B cell (primary cell): ENCODE data around the gene SMAP2. TPM values are rescaled to one million over a fixed set of nuclear protein-coding genes. Genes with fewer than 3 reads are reported as not detected.

Source experiments
- ATAC-seq: fragments of 200-7000 bp; cut with Tn5 transposase; one replicate; pipeline ENCODE4 v1.10.0; 2021; ENCODE audit warnings: low read depth, mild to moderate bottlenecking, moderate number of reproducible peaks, moderate library complexity
- CTCF ChIA-PET: fragments of 350-600 bp; sonication (Branson Sonifier 250); formaldehyde crosslinking; loops from one replicate; lab custom pipeline; 2021; ENCODE audit warnings: antibody characterized with exemption, inconsistent platforms; lab: Charles Lee
- POLR2A ChIA-PET: fragments of 350-600 bp; sonication (Branson Sonifier 250); formaldehyde crosslinking; loops from one replicate; lab custom pipeline; 2021; ENCODE audit warnings: antibody characterized with exemption; lab: Charles Lee
- DNase-seq: peaks from one replicate; pipeline ENCODE4 v3.0.0; 2013
- H2AFZ ChIP-seq: 2 replicates; pipeline ENCODE4 v1.6.1; 2012; ENCODE audit warnings: mild to moderate bottlenecking, low read depth, low read length; ENCODE audit not compliant: insufficient read depth, poor library complexity, severe bottlenecking
- H3K27ac ChIP-seq, 2 donors: 1 replicate in 1 of 2; 2 replicates in 1 of 2; pipeline ENCODE4 v1.5.1; 2012 to 2013; ENCODE audit warnings: low read length in 2 of 2, mild to moderate bottlenecking in 2 of 2, moderate library complexity in 1 of 2
- H3K27me3 ChIP-seq, 4 experiments: fragments of 200-600 bp in 1 of 4; sonication (generic) in 1 of 4; replicated peaks in 1 of 4; 1 replicate in 2 of 4; 2 replicates in 2 of 4; pipeline versions ENCODE4 v1.6.1 to v1.7.0; 2013 to 2016; ENCODE audit warnings: low read length in 3 of 4, mild to moderate bottlenecking in 2 of 4, mixed read lengths in 1 of 4, moderate library complexity in 1 of 4; ENCODE audit not compliant: insufficient read depth in 4 of 4, control insufficient read depth in 3 of 4; ENCODE audit errors: control extremely low read depth in 1 of 4
- H3K36me3 ChIP-seq, 2 experiments: replicated peaks in 1 of 2; 1 replicate in 1 of 2; 2 replicates in 1 of 2; pipeline versions ENCODE4 v1.6.1 to v1.7.1; 2013; ENCODE audit warnings: low read length in 1 of 2; ENCODE audit not compliant: insufficient read depth in 2 of 2, control insufficient read depth in 1 of 2; ENCODE audit errors: control extremely low read depth in 1 of 2, extremely low read depth in 1 of 2
- H3K4me1 ChIP-seq, 2 donors: fragments of 200-600 bp in 1 of 2; sonication (generic) in 1 of 2; 1 replicate in 1 of 2; 2 replicates in 1 of 2; pipeline versions ENCODE4 v1.5.1 to v1.6.1; 2013 to 2017; ENCODE audit warnings: low read length in 2 of 2; ENCODE audit not compliant: control insufficient read depth in 2 of 2, insufficient read depth in 2 of 2
- H3K4me2 ChIP-seq: replicated peaks from 2 replicates; pipeline ENCODE3; 2012; ENCODE audit warnings: mild to moderate bottlenecking, low read depth, low read length; ENCODE audit not compliant: poor library complexity, severe bottlenecking
- H3K4me3 ChIP-seq, 5 experiments: fragments of 200-600 bp in 1 of 5; sonication (generic) in 1 of 5; 1 replicate in 3 of 5; 2 replicates in 2 of 5; pipeline versions ENCODE4 v1.5.1 to v1.7.0; 2011 to 2016; ENCODE audit warnings: low read length in 4 of 5, mild to moderate bottlenecking in 4 of 5, low read depth in 2 of 5, control low read depth in 1 of 5, moderate library complexity in 1 of 5; ENCODE audit not compliant: insufficient read depth in 1 of 5; ENCODE audit errors: control extremely low read depth in 1 of 5, extremely low read depth in 1 of 5
- H3K79me2 ChIP-seq: fragments of 200-600 bp; sonication (generic); one replicate; pipeline ENCODE4 v1.6.0; 2016; ENCODE audit warnings: low read length; ENCODE audit not compliant: control insufficient read depth, insufficient read depth
- H3K9ac ChIP-seq: fragments of 200-600 bp; sonication (generic); 2 replicates; pipeline ENCODE4 v1.6.1; 2017; ENCODE audit warnings: mild to moderate bottlenecking, low read length, moderate library complexity
- H3K9me3 ChIP-seq, 3 donors: one replicate each; pipeline versions ENCODE4 v1.6.1 to v1.7.1; 2013; ENCODE audit warnings: low read length in 2 of 3; ENCODE audit not compliant: control insufficient read depth in 2 of 3, insufficient read depth in 1 of 3; ENCODE audit errors: control extremely low read depth in 1 of 3
- H4K20me1 ChIP-seq: 2 replicates; pipeline ENCODE4 v1.6.0; 2012; ENCODE audit warnings: mild to moderate bottlenecking, low read length; ENCODE audit not compliant: insufficient read depth, control insufficient read depth, poor library complexity, severe bottlenecking
- H3K27ac Mint-ChIP-seq: one replicate; pipeline ENCODE4 v1.8.0; 2021; ENCODE audit warnings: mixed read lengths
- H3K27me3 Mint-ChIP-seq: one replicate; pipeline ENCODE4 v1.8.0; 2021; ENCODE audit warnings: mixed read lengths
- H3K4me1 Mint-ChIP-seq: one replicate; pipeline ENCODE4 v1.8.0; 2021; ENCODE audit warnings: mixed read lengths
- H3K4me3 Mint-ChIP-seq: one replicate; pipeline ENCODE4 v1.8.0; 2021; ENCODE audit warnings: mixed read lengths
- H3K9me3 Mint-ChIP-seq: one replicate; pipeline ENCODE4 v1.8.0; 2022; ENCODE audit warnings: mixed read lengths; ENCODE audit not compliant: insufficient read depth
- EZH2 ChIP-seq: IDR thresholded peaks from 2 replicates; pipeline ENCODE4 v1.6.1; 2012; ENCODE audit warnings: borderline replicate concordance, low read depth, mild to moderate bottlenecking, moderate library complexity, low read length; ENCODE audit not compliant: insufficient read depth, poor library complexity, severe bottlenecking
- WGBS: methylation state at CpG from one replicate; pipeline ENCODE4 v1.1.5; 2013; ENCODE audit warnings: missing lambda C conversion rate; ENCODE audit not compliant: insufficient coverage; 5-methylcytosine and 5-hydroxymethylcytosine counted together
- intact Hi-C: fragments of 100-400 bp; cut with micrococcal nuclease; formaldehyde crosslinking; loops from one replicate; pipeline ENCODE4 v1.10.0; 2022
- polyA plus RNA-seq: library from polyadenylated mRNA; depleted of rRNA; stranded (reverse); fragments of >200 nt; gene quantifications from 2 replicates; pipeline ENCODE4 v1.2.3, GENCODE V29; 2012
- total RNA-seq, 2 donors: library from RNA; stranded (reverse); fragments of 120-200 nt in 1 of 2; gene quantifications; 1 replicate in 1 of 2; 2 replicates in 1 of 2; pipeline versions ENCODE4 v1.2.3 to v1.2.4, GENCODE V29; 2013 to 2022
- TF ChIP-seq, protein P1 (sequence below): fragments of 200-600 bp; IDR thresholded peaks from one replicate; pipeline ENCODE4 v1.8.0; 2022; ENCODE audit warnings: antibody characterized with exemption, mild to moderate bottlenecking

SMAP2 gene
- total and polyA plus RNA-seq, 2 donors (not counting 1 experiment from before 2014, with no cell fraction given), result 275 to 305 TPM

DNA sequence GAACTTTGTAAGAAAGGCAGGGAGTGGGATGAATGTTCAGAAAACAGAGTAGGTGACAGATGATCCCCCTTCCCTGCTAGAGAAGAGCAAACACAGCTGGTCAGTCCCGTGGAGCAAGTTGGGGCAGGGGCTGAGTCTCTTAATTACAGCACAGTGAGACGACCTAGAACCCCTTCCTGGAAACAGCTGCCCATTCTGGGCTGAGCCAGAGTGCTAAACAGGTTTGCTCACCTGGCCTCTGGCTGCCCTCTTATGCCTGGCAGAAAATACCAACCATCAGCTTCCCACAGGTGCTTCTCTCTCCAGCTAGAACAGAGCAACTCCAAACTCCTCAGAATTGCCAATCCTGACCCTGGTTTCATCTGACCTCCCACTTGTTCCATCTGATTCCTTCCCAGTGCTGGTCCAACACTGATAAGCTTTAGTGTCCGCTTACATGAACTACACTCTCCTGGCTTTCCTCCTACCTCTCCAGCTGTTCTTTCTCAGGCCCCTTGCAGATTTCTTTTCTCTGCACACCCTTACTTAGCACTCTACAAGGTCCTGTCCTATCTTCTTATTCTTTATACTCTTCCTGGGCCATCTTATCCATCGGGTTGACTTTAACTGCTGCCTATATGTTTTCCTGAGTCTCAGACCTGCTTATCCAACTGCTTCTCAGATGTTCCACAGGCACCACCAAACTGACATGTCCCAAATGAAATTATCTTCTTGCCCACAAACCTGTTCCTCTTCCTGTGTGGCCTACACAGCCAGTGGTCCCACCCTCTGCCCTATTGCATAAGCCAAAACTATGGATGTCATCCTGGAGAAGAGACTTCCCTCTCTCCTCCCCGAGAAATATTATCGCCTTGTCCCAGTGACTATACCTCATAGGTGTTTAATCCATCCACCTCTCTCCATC, 33.9 kb upstream of the SMAP2 start:
- ChIA-PET CTCF (interaction anchor here (0.7 to 11.4 kb wide), 53 partner anchors 9 to 526 kb away, joined by 3 to 304 read pairs (median 8); partner anchors contain the start of genes CAP1, COL9A2, RLF and SMAP2), POLR2A (interaction anchor here (0.5 to 2.1 kb wide), 4 partner anchors 34 to 196 kb away, joined by 4 to 11 read pairs (median 6); partner anchors contain the start of gene SMAP2)
- Histone ChIP-seq H2AFZ (peak overlapping the region; percentile 76), H3K27me3 (no peaks in the 10 kb centered on the region), H3K4me3 (no peak overlapping the region), H3K9me3 (no peaks in the 10 kb centered on the region), H3K79me2 (peaks cover 49% of the 10 kb centered on the region), H3K4me2 (peak overlapping the region; percentile 64), H4K20me1 (no peaks in the 10 kb centered on the region), H3K27ac (no peak overlapping the region), H3K36me3 (no peaks in the 10 kb centered on the region), H3K4me1 (peaks cover 31 to 42% of the 10 kb centered on the region in 2 donors), H3K9ac (no peak overlapping the region)
- DNase-seq, result no peak
- Mint-ChIP-seq H3K27me3 (no peaks in the 10 kb centered on the region), H3K4me1 (peaks cover 46% of the 10 kb centered on the region), H3K4me3 (no peak overlapping the region), H3K9me3 (peaks cover 4% of the 10 kb centered on the region), H3K27ac (peak overlapping the region; percentile 64)
- 76% methylated on average over 6 of the region's 6 CpGs for WGBS
- no peak for ATAC-seq
- intact Hi-C loops, result loop anchor here (5.0 kb wide), 1 partner anchor 82 kb away; the partner anchor contains the start of gene ZMPSTE24
- no peak for TF ChIP-seq EZH2
- TF ChIP-seq, protein P1, sequence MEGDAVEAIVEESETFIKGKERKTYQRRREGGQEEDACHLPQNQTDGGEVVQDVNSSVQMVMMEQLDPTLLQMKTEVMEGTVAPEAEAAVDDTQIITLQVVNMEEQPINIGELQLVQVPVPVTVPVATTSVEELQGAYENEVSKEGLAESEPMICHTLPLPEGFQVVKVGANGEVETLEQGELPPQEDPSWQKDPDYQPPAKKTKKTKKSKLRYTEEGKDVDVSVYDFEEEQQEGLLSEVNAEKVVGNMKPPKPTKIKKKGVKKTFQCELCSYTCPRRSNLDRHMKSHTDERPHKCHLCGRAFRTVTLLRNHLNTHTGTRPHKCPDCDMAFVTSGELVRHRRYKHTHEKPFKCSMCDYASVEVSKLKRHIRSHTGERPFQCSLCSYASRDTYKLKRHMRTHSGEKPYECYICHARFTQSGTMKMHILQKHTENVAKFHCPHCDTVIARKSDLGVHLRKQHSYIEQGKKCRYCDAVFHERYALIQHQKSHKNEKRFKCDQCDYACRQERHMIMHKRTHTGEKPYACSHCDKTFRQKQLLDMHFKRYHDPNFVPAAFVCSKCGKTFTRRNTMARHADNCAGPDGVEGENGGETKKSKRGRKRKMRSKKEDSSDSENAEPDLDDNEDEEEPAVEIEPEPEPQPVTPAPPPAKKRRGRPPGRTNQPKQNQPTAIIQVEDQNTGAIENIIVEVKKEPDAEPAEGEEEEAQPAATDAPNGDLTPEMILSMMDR, result no peak
